H9 (cell line): ENCODE results near the gene RABL6. TPM values are rescaled to one million over a fixed set of nuclear protein-coding genes. Genes with fewer than 3 reads are reported as not detected.

Source experiments
- DNase-seq: peaks from one replicate; pipeline ENCODE4 v3.0.0-alpha.2; 2017
- H2AFZ ChIP-seq: one replicate; pipeline ENCODE4 v1.6.1; 2013; ENCODE audit warnings: mild to moderate bottlenecking, low read length, control low read depth, moderate library complexity
- H2AK5ac ChIP-seq: 2 replicates; pipeline ENCODE4 v1.6.1; 2013; ENCODE audit warnings: low read length, control low read depth, mixed read lengths; ENCODE audit not compliant: insufficient read length
- H2BK120ac ChIP-seq: one replicate; pipeline ENCODE4 v1.6.1; 2013; ENCODE audit warnings: low read depth, mild to moderate bottlenecking, low read length, control low read depth, inconsistent platforms; ENCODE audit not compliant: poor library complexity, severe bottlenecking
- H2BK12ac ChIP-seq: 2 replicates; pipeline ENCODE4 v1.6.1; 2013; ENCODE audit warnings: low read length, control low read depth, mixed read lengths, low read depth; ENCODE audit not compliant: insufficient read length
- H2BK15ac ChIP-seq: 2 replicates; pipeline ENCODE4 v1.6.1; 2013; ENCODE audit warnings: low read depth, low read length, control low read depth
- H2BK20ac ChIP-seq: one replicate; pipeline ENCODE4 v1.6.1; 2013; ENCODE audit warnings: low read depth, mild to moderate bottlenecking, low read length, control low read depth, inconsistent platforms; ENCODE audit not compliant: poor library complexity, severe bottlenecking
- H2BK5ac ChIP-seq: 2 replicates; pipeline ENCODE4 v1.6.1; 2013; ENCODE audit warnings: low read length, control low read depth, mixed read lengths; ENCODE audit not compliant: insufficient read length
- H3K14ac ChIP-seq: 2 replicates; pipeline ENCODE4 v1.6.1; 2013; ENCODE audit warnings: low read length, control low read depth; ENCODE audit not compliant: insufficient read depth
- H3K18ac ChIP-seq: 2 replicates; pipeline ENCODE4 v1.6.1; 2013; ENCODE audit warnings: low read depth, mild to moderate bottlenecking, mixed read lengths, low read length, control low read depth; ENCODE audit not compliant: insufficient read length
- H3K23ac ChIP-seq: 2 replicates; pipeline ENCODE4 v1.6.1; 2013; ENCODE audit warnings: low read length, control low read depth, mixed read lengths, low read depth; ENCODE audit not compliant: insufficient read length
- H3K23me2 ChIP-seq: 2 replicates; pipeline ENCODE4 v1.6.1; 2013; ENCODE audit warnings: low read depth, mild to moderate bottlenecking, mixed read lengths, low read length, control low read depth; ENCODE audit not compliant: insufficient read length, poor library complexity, severe bottlenecking
- H3K27ac ChIP-seq: 2 replicates; pipeline ENCODE4 v1.5.1; 2013; ENCODE audit warnings: low read length, control low read depth, mixed read lengths, low read depth; ENCODE audit not compliant: insufficient read length
- H3K27me3 ChIP-seq: 2 replicates; pipeline ENCODE4 v1.6.1; 2013; ENCODE audit warnings: low read length, control low read depth, inconsistent platforms; ENCODE audit not compliant: insufficient read depth
- H3K4ac ChIP-seq: 2 replicates; pipeline ENCODE4 v1.6.1; 2013; ENCODE audit warnings: low read depth, mild to moderate bottlenecking, control low read depth, inconsistent platforms, low read length, moderate library complexity
- H3K4me1 ChIP-seq: 2 replicates; pipeline ENCODE4 v1.6.1; 2013; ENCODE audit warnings: low read length, control low read depth, inconsistent platforms; ENCODE audit not compliant: insufficient read depth
- H3K4me2 ChIP-seq: 2 replicates; pipeline ENCODE4 v1.6.1; 2013; ENCODE audit warnings: low read length, control low read depth, mixed read lengths; ENCODE audit not compliant: insufficient read length, insufficient read depth
- H3K56ac ChIP-seq: 2 replicates; pipeline ENCODE4 v1.6.1; 2013; ENCODE audit warnings: low read depth, mild to moderate bottlenecking, mixed read lengths, low read length, control low read depth; ENCODE audit not compliant: insufficient read length
- H3K79me1 ChIP-seq: 2 replicates; pipeline ENCODE4 v1.6.1; 2013; ENCODE audit warnings: low read depth, mild to moderate bottlenecking, moderate library complexity, low read length, control low read depth, inconsistent platforms; ENCODE audit not compliant: insufficient read depth, poor library complexity, severe bottlenecking
- H3K79me2 ChIP-seq: 2 replicates; pipeline ENCODE4 v1.6.1; 2013; ENCODE audit warnings: low read length, control low read depth, inconsistent platforms; ENCODE audit not compliant: insufficient read depth
- H3K9ac ChIP-seq: 2 replicates; pipeline ENCODE4 v1.6.1; 2013; ENCODE audit warnings: low read length, control low read depth, mixed read lengths; ENCODE audit not compliant: insufficient read length; ENCODE audit errors: extremely low read depth
- H3K9me3 ChIP-seq: one replicate; pipeline ENCODE4 v1.6.1; 2013; ENCODE audit warnings: low read depth, low read length, inconsistent platforms; ENCODE audit not compliant: control insufficient read depth
- H3T11ph ChIP-seq: one replicate; pipeline ENCODE4 v1.6.1; 2013; ENCODE audit warnings: mild to moderate bottlenecking, low read length, control low read depth, inconsistent platforms
- H4K20me1 ChIP-seq: one replicate; pipeline ENCODE4 v1.6.1; 2013; ENCODE audit not compliant: control insufficient read depth, insufficient read length, insufficient read depth
- H4K5ac ChIP-seq: 2 replicates; pipeline ENCODE4 v1.6.1; 2013; ENCODE audit warnings: low read depth, mild to moderate bottlenecking, mixed read lengths, low read length, control low read depth; ENCODE audit not compliant: insufficient read length
- H4K8ac ChIP-seq: replicated peaks from 2 replicates; pipeline ENCODE4 v1.6.1; 2013; ENCODE audit warnings: low read length, control low read depth, mixed read lengths, low read depth; ENCODE audit not compliant: insufficient read length
- H4K91ac ChIP-seq: 2 replicates; pipeline ENCODE4 v1.6.1; 2013; ENCODE audit warnings: low read depth, mild to moderate bottlenecking, moderate library complexity, mixed read lengths, low read length, control low read depth; ENCODE audit not compliant: insufficient read length
- H3K27ac Mint-ChIP-seq, 3 experiments: 2 replicates in 2 of 3; 3 replicates in 1 of 3; pipeline ENCODE4 v1.8.0; 2020 to 2021; ENCODE audit warnings: mixed read lengths in 3 of 3, mild to moderate bottlenecking in 1 of 3, moderate library complexity in 1 of 3
- H3K27me3 Mint-ChIP-seq: 2 replicates; pipeline ENCODE4 v1.8.0; 2021; ENCODE audit warnings: low read depth, mild to moderate bottlenecking, moderate library complexity, mixed read lengths
- H3K36me3 Mint-ChIP-seq, 3 experiments: 2 replicates in 2 of 3; 3 replicates in 1 of 3; pipeline ENCODE4 v1.8.0; 2020 to 2021; ENCODE audit warnings: low read depth in 3 of 3, mixed read lengths in 3 of 3; ENCODE audit not compliant: insufficient read depth in 1 of 3
- H3K4me1 Mint-ChIP-seq, 2 experiments: 2 replicates each; pipeline ENCODE4 v1.8.0; 2020; ENCODE audit warnings: mixed read lengths in 2 of 2
- H3K4me3 Mint-ChIP-seq, 2 experiments: 2 replicates in 1 of 2; 3 replicates in 1 of 2; pipeline ENCODE4 v1.8.0; 2020 to 2021; ENCODE audit warnings: mild to moderate bottlenecking in 2 of 2, mixed read lengths in 2 of 2, moderate library complexity in 1 of 2
- H3K9me3 Mint-ChIP-seq, 2 experiments: 2 replicates in 1 of 2; 3 replicates in 1 of 2; pipeline ENCODE4 v1.8.0; 2020; ENCODE audit warnings: mild to moderate bottlenecking in 2 of 2, mixed read lengths in 2 of 2, moderate library complexity in 1 of 2
- WGBS: extraction: QIAGEN DNeasy Blood & Tissue Kit; methylation state at CpG from one replicate; pipeline ENCODE4 v1.1.7; 2013; ENCODE audit warnings: missing lambda C conversion rate, low lambda C conversion rate, mixed read lengths; ENCODE audit not compliant: insufficient read length; ENCODE audit errors: extremely low coverage; 5-methylcytosine and 5-hydroxymethylcytosine counted together
- total RNA-seq: library from RNA; stranded (reverse); gene quantifications from 2 replicates; pipeline ENCODE4 v1.2.1, GENCODE V29; 2021
- TF ChIP-seq, protein P1 (sequence below): fragments of 200-600 bp; sonication (generic); conservative IDR thresholded peaks from 3 replicates; pipeline ENCODE4 v1.8.0; 2021; ENCODE audit warnings: antibody characterized with exemption, mild to moderate bottlenecking

RABL6 gene
- total RNA-seq, 1 experiment from 2014 or later, result 108 TPM

DNA sequence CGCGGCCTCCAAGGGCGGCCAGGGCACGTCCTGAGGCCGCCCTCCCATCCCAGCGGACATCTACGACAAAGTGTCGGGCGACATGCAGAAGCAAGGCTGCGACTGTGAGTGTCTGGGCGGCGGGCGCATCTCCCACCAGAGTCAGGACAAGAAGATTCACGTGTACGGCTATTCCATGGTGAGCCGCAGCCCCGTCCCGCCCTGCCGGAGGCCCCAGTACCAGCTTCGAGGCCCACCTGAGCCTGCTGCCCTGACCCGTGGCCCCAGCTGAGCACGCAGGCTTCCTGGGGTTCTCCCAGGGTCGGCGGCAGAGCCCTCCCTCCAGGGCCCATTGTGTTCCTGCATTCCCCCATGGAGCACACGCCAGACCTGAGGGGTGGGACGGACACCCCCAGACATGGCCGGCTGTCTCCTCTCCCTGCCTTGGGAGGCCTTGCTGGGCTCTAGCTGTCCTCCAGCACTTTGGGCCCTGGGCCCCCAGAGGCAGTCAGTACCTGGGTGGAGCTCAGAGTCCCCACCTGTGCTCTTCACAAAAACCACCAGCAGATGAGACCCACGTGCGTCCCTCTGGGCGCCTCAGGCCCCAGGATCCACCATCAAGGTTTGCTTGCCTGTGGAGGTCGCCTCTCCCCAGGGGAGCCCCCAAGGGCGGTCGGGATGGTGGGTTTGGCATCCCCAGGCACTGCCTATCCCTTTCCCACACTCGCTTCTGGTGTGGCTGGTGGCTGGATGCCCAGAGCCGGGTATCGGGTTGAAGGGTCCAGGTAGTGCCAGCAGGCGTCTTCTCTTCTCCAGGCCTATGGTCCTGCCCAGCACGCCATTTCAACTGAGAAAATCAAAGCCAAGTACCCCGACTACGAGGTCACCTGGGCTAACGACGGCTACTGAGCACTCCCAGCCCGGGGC, 42.5 kb downstream of the RABL6 start:
- Histone ChIP-seq H3K23ac (no peak overlapping the region), H4K8ac (no peak overlapping the region), H3K27ac (no peak overlapping the region), H3T11ph (no peak overlapping the region), H2BK5ac (no peak overlapping the region), H3K4ac (no peak overlapping the region), H4K5ac (no peak overlapping the region), H3K14ac (no peak overlapping the region; the same call in 1 of the 2 replicates), H3K9ac (no peak overlapping the region), H3K18ac (no peak overlapping the region), H3K4me2 (peak overlapping the region; percentile 78), H4K91ac (no peak overlapping the region), H3K9me3 (no peaks in the 10 kb centered on the region), H3K27me3 (no peaks in the 10 kb centered on the region), H3K56ac (no peak overlapping the region), H4K20me1 (no peaks in the 10 kb centered on the region), H2BK15ac (no peak overlapping the region), H3K4me1 (no peaks in the 10 kb centered on the region), H3K23me2 (peaks cover 8% of the 10 kb centered on the region), H2BK12ac (no peak overlapping the region), H2AFZ (no peak overlapping the region), H2BK120ac (no peak overlapping the region), H3K79me1 (no peaks in the 10 kb centered on the region), H2AK5ac (no peak overlapping the region), H2BK20ac (no peak overlapping the region), H3K79me2 (no peaks in the 10 kb centered on the region)
- H3K27me3 Mint-ChIP-seq, result peaks cover 2% of the 10 kb centered on the region
- no peaks in the 10 kb centered on the region for H3K9me3 Mint-ChIP-seq
- H3K27ac Mint-ChIP-seq, result peak overlapping the region in 2 of 3 experiments; percentile 78 to 91; a peak in 4 of 7 replicates
- peaks cover 2 to 5% of the 10 kb centered on the region in 2 experiments; a peak in 3 of 4 replicates for H3K4me1 Mint-ChIP-seq
- H3K36me3 Mint-ChIP-seq, result peaks cover 0 to 12% (median 10%) of the 10 kb centered on the region in 3 experiments; a peak in 4 of 7 replicates
- TF ChIP-seq, protein P1, sequence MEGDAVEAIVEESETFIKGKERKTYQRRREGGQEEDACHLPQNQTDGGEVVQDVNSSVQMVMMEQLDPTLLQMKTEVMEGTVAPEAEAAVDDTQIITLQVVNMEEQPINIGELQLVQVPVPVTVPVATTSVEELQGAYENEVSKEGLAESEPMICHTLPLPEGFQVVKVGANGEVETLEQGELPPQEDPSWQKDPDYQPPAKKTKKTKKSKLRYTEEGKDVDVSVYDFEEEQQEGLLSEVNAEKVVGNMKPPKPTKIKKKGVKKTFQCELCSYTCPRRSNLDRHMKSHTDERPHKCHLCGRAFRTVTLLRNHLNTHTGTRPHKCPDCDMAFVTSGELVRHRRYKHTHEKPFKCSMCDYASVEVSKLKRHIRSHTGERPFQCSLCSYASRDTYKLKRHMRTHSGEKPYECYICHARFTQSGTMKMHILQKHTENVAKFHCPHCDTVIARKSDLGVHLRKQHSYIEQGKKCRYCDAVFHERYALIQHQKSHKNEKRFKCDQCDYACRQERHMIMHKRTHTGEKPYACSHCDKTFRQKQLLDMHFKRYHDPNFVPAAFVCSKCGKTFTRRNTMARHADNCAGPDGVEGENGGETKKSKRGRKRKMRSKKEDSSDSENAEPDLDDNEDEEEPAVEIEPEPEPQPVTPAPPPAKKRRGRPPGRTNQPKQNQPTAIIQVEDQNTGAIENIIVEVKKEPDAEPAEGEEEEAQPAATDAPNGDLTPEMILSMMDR, result no peak
- no CpG with 5 or more reads among the region's 43 CpGs for WGBS
- peak overlapping the region; percentile 91 to 93 for H3K4me3 Mint-ChIP-seq
- DNase-seq, result no peak
